HepG2 (cell line): ENCODE results near the gene HYAL1. TPM values are rescaled to one million over a fixed set of nuclear protein-coding genes. Genes with fewer than 3 reads are reported as not detected.

Experiments
- E2F5 ChIP-seq: sonication (generic); formaldehyde crosslinking; conservative IDR thresholded peaks from 2 replicates; pipeline ENCODE4 v1.4.0; 2020; ENCODE audit warnings: missing genetic modification reagents
- GPN1 ChIP-seq: sonication (generic); formaldehyde crosslinking; IDR thresholded peaks from 2 replicates; pipeline ENCODE4 v1.5.1; 2020; ENCODE audit warnings: missing genetic modification reagents, borderline replicate concordance
- HMG20B ChIP-seq: conservative IDR thresholded peaks from 2 replicates; pipeline ENCODE4 v1.6.1; 2016; ENCODE audit warnings: missing genetic modification reagents, missing compliant biosample characterization
- IRF9 ChIP-seq: sonication (generic); formaldehyde crosslinking; IDR thresholded peaks from 2 replicates; pipeline ENCODE4 v1.8.0; 2022; ENCODE audit warnings: missing genetic modification reagents, mild to moderate bottlenecking, borderline replicate concordance
- KAT7 ChIP-seq: IDR thresholded peaks from 2 replicates; pipeline ENCODE4 v1.6.1; 2018; ENCODE audit warnings: borderline replicate concordance, missing compliant biosample characterization
- KDM3A ChIP-seq: IDR thresholded peaks from 2 replicates; pipeline ENCODE4 v1.6.1; 2018; ENCODE audit warnings: low read depth, missing compliant biosample characterization
- PAX8 ChIP-seq: sonication (generic); formaldehyde crosslinking; IDR thresholded peaks from 2 replicates; pipeline ENCODE4 v1.8.0; 2022; ENCODE audit warnings: mild to moderate bottlenecking, missing genetic modification reagents, borderline replicate concordance
- PITX1 ChIP-seq: sonication (generic); formaldehyde crosslinking; IDR thresholded peaks from 2 replicates; pipeline ENCODE4 v1.5.1; 2020; ENCODE audit warnings: mild to moderate bottlenecking, missing genetic modification reagents
- SALL1 ChIP-seq: sonication (generic); formaldehyde crosslinking; IDR thresholded peaks from 2 replicates; pipeline ENCODE4 v1.8.0; 2022; ENCODE audit warnings: mild to moderate bottlenecking, missing genetic modification reagents
- ZFP91 ChIP-seq: sonication (generic); formaldehyde crosslinking; IDR thresholded peaks from 2 replicates; pipeline ENCODE4 v1.9.0; 2022; ENCODE audit warnings: missing genetic modification reagents, mild to moderate bottlenecking, borderline replicate concordance
- ZNF646 ChIP-seq: sonication (generic); formaldehyde crosslinking; IDR thresholded peaks from 2 replicates; pipeline ENCODE4 v1.9.0; 2021; ENCODE audit warnings: mild to moderate bottlenecking, missing genetic modification reagents
- ZNF790 ChIP-seq: sonication (generic); formaldehyde crosslinking; IDR thresholded peaks from 2 replicates; pipeline ENCODE4 v1.8.0; 2022; ENCODE audit warnings: missing genetic modification reagents, mild to moderate bottlenecking, borderline replicate concordance
- ZSCAN31 ChIP-seq: sonication (generic); formaldehyde crosslinking; IDR thresholded peaks from 2 replicates; pipeline ENCODE4 v1.5.0; 2020; ENCODE audit warnings: low read depth, mild to moderate bottlenecking, missing genetic modification reagents
- polyA plus RNA-seq, 8 experiments: library from polyadenylated mRNA; depleted of rRNA in 3 of 8; stranded (reverse) in 7 of 8; unstranded in 1 of 8; fragments of >200 nt; fragmentation: Illumina TruSeq in 4 of 8; extraction: Trizol in 4 of 8; gene quantifications; 2 replicates each; pipeline versions ENCODE4 v1.2.1 to v1.2.3, GENCODE V29; 2011 to 2016; ENCODE audit warnings: low read depth in 4 of 8, missing spikeins in 1 of 8, mixed read lengths in 1 of 8; ENCODE audit not compliant: insufficient read depth in 1 of 8
- total RNA-seq, 5 experiments: library from RNA; depleted of rRNA; stranded (reverse); fragments of >200 nt; fragmentation: Illumina TruSeq; extraction: Trizol; gene quantifications; 2 replicates each; pipeline ENCODE4 v1.2.3, GENCODE V29; 2016; ENCODE audit warnings: low read depth in 1 of 5

Gene HYAL1
- total and polyA plus RNA-seq, 2 of the 13 experiments (the other 11 are each of a cell fraction or from before 2014, with no cell fraction given), result 76.5 to 193 TPM

DNA sequence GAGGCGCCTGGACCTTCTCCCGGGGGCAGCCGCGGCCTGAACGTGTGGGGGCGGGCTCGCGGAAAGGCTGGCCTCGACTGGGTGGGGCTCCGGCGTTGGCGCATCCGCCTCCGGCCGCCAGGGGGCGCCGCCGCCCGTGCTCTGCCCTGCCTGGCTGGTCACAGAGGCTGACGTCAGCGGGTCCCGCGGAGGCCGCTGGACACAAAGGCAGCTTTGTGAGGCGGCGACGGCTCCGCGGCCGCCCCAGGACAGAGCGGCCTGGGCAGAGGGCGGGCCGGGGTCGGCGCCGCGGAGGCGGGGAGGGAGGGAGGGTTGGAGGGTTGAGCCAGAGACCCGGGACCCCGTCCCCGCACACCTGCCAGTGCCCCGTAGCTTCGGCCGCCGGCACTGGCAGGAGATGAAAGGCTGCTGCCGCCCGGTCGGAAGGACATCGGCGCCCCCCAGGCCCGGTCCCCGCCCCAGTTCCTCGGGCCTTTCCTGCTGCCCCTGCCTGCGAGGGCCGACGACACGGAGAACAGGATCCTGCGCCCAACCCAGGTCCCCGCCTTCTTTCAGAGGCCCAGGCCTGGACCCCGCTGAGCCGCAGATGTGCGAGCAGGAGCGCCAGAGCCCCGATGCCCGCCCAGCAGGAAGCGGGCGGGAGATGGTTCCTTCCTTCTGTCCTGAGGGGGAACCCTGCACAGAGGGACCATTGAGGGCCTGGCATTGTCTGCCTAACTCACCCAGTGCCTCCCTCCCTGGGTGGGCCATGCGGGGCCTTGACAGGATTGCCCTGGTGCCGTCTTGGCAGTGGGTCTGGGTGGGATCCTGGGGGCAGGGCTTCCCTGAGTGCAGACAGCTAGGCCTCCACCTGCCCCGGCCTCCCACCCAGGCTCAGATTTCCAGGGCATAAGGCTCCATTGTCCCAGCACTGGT lies 43.1 kb downstream of the HYAL1 start (continued):
- TF ChIP-seq ZNF646 (CRISPR knock-in tag), result 0 out of 2 replicates have a peak, but pooled peaks have one; percentile 15
- no peak for TF ChIP-seq E2F5 (CRISPR knock-in tag)
- peak; percentile 94 for TF ChIP-seq ZSCAN31 (CRISPR knock-in tag)
- TF ChIP-seq KDM3A (CRISPR knock-in tag), result peak; percentile 95; the same call in 1 of the 2 replicates
- peak; percentile 89; the same call in 1 of the 2 replicates for TF ChIP-seq IRF9 (CRISPR knock-in tag)
- TF ChIP-seq PITX1 (CRISPR knock-in tag), result peak; percentile 55; the same call in 1 of the 2 replicates
- peak; percentile 69 for TF ChIP-seq SALL1 (CRISPR knock-in tag)
- peak; percentile 88 for TF ChIP-seq ZFP91
- 0 out of 2 replicates have a peak, but pooled peaks have one; percentile 21 for TF ChIP-seq ZNF790 (CRISPR knock-in tag)
- TF ChIP-seq PAX8, result no peak
- peak; percentile 61; the same call in 1 of the 2 replicates for TF ChIP-seq HMG20B (CRISPR knock-in tag)
- no peak; the same call in 1 of the 2 replicates for TF ChIP-seq GPN1
- TF ChIP-seq KAT7 (CRISPR knock-in tag), result no peak; the same call in 1 of the 2 replicates
